GM21723 (cell line): ENCODE data around the gene CIT.

Experiments used
- ATAC-seq: cut with Tn5 transposase; IDR thresholded peaks from one replicate; pipeline ENCODE4 v1.9.1; 2021; ENCODE audit warnings: mild to moderate bottlenecking, moderate library complexity; ENCODE audit not compliant: unreplicated experiment

CIT gene

DNA sequence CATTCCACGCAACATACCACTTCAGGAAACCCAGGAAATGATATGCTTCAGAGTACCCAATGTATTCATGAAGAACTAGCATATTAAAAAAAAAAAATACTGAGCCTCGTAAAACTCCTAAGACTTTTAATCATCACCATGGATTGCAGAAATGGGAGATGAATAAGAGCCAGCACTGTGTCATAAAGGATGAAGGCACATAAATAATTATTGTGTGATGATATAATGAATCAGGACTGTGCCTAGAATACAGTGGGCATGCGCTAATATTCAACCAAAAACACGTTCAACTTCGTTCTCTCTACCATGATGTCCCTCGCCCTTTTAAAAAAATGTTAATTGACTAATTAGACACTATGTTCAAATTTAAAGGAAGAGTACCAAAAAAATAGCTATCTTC lies 68.7 kb downstream of the CIT start:
- ATAC-seq, result no peak

DNA sequence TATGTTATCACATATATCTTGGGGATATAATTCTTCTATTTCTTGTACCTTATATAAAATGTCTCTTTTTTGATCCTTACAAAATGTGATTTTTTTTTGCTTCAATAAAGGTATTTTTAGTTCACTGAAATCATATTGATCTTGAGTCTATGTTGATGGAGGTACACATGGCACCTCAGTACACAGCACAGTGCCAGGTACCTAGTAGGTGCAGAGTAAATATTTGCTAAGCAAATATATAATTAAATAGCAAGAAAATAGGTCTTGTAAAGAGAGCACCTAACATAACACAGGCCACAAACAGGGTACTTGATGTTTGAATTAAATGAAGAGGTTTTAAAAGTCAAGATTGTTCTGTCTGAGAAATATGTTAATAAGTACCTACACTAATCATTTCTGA lies 69.7 kb downstream of the CIT start:
- ATAC-seq, result no peak

DNA sequence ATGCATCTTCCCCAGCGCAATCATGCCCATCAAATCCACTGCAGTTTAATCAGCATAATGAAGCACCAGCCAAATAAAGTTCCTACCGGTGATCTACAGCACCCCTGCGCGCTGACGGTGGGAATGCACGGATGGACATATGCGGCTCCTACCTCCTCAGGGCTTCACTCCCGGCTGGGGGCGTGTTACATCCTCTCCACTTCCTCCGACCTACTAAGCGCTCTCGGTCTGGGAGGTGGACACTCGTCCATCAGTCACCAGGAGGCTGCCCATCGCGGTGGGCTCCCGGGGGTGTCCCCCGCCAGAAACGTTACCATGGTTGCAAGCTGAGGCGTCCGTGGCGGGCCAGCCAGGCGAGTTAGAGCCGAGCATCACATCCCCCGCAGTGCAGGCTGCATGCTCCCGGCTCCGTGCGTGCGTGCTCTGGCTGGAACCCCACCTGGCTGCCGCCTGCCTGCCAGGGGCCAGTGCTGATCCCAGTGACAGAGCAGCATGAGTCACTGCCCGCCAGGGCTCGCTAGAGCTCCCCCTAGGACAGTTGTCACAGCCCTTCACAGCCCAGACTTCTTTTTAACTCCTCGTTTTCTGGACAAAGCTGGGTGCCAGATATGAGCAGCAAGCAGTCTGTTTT lies 73.0 kb downstream of the CIT start:
- ATAC-seq, result no peak

DNA sequence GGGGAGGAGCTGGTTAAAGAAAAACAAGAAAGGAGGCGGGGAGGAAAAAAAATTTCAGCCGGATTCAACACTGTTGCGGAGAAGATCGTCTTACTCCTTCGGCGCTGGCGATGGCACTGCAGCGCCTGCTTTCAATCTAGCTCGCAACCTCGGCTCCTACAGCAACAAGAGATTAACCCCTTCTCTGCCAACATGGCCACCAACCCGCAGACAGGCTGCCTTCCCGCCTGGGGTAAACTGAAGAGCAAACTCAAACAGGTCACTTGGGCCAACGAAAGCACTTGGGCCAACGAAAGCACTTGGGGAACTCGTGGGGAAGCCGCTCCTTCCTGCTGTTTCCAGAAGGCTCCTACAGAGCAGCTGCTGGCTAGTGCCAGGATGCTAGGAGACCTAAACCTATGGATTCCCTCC lies 73.7 kb downstream of the CIT start:
- ATAC-seq, result no peak

DNA sequence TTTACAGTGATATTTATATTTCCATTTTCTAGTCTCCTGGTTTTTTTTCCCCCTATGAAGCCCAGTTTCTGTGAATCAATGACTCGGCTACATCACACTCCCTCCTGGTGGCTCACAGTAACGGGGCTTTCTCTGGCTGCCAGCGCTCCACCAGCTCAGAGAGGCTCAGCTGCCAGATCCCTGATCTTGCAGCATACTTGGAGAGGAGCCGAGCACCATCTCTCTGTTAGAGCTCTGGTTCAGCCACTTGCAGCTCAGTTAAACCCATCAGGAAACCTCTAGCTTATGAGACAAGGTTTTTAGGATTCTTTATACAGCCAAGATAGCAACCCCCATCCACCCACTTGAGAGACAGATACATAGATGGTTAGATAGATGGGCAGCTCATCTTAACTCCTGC lies 74.6 kb downstream of the CIT start:
- ATAC-seq, result no peak

DNA sequence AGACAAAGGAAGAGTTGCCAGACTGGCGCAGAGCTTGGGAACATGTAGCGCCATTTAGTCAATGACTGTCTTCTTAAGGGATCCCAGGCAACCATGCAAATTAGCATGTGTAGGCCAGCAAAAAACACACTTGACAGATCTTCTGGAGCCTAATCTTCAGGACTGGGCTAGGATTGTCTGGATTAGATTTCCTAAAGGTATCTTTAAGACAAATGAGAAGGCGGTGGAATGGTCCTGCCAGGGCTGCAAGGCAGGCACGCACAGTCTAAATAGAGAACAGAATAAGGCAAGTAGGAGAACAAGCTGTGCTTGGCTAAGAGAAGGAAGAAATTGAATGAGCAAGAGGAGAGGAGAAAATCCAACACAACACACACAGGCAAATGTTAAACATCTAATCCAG lies 80.0 kb downstream of the CIT start:
- no peak for ATAC-seq

DNA sequence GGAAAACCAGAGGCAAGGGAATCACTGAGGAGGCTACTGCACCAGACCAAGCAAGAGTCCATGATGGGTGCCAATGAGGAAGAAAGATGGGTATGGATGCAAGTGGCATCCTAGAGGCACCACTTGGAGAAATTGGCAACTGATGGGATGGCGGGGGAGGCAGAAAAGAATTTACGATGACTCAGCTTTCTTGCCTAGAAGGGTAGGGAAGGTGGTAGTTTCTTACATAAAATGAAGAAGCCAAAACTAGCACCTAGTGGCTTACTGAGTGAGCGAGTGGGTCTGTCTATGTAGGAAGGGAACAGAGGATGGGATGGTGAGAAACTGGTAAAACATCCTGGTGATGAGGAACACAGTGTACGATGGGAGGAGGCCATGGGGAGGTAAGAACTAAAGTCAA lies 80.8 kb downstream of the CIT start:
- no peak for ATAC-seq

DNA sequence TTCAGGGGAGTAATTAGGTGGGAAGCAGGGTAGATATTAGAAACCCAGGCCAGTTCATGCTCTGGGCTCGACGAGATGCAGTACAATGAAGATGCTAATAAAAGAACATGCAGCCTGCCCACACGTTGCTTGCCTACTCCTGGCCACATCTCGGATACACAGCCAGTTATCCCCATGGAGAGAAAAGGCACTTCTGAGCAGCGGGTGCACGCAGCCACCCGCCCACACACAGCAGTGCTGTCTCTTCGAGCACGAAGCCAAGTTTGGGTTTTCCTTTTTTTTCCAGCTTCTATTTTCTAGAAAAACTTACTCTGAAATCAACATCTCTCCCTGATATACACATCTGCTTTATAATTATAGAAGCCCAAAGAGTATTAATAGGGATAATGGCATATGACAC lies 85.7 kb downstream of the CIT start:
- no peak for ATAC-seq

DNA sequence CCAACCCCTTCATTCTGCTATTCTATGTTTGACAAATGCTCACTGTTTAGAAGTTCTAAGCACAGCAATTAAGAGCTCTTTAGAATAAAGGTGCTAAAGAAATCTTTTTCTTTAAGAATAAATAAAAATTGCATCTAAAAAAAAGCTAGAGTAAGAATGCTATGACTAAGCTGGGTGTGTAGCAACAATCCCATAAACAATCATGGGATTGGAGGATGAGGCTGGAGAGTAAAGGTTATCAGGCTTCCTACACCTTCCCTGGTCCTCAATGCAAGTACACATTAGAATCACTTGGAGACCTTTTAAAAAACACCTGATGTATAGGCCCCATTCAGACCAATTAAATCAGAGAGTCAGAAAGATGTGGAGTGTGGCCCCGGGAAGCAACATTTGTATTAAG lies 88.3 kb downstream of the CIT start:
- no peak for ATAC-seq

DNA sequence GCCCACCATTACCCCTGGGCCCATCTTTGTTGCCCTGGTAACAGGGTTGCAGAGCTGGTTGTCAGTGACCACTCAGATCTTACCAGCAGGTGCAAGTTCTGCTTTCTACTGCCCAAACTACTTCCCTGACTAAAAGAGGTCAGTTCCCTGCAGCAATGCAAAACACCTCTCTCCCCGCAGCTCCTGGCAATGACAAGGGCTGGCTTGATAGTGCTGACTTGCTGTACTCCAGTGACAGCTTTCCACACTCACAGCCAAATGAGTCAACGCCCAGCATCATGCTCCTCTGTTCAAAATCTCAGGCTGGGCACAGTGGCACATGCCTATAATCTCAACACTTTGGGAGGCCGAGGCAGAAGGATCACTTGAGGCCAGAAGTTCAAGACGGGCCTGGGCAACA lies 90.6 kb downstream of the CIT start:
- ATAC-seq, result no peak

DNA sequence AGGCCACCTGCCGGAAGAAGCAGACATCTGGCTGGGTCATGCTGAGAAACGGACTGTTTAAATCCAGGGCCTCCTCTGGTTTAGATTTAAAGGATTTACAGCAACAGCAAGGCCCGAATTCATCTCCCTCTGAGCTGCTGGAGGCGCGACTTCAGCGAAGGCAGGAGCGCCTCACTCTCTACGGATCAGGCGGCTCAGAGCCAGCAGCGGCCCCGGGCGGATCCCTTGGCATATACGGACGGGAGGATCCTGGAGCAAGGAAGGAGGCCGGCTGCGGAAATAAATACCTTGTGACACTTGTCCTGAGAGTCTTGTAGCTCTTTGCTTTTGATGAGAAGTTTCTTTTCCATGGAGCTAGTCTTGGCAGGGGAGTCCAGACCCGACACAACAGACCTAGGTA lies 92.4 kb downstream of the CIT start:
- no peak for ATAC-seq

DNA sequence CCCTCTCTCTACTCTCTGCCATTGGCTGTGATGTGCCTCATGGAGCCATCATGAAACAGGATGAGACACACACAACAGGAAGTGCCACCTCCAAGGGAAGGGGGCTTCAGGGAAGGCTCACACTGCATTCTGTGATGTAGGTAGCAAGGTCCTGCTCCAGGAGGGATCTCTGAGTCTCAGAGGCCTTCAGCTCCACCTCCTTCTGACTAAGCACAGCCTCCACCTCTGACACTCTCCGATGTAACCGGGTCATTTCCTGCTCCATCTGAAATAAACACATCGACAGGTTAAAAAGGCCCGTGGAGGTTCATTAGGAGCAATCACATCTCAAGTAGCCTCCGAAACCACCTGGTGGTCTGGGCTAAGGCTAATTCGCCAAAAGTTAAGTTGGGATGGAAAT lies 93.3 kb downstream of the CIT start:
- ATAC-seq, result no peak

DNA sequence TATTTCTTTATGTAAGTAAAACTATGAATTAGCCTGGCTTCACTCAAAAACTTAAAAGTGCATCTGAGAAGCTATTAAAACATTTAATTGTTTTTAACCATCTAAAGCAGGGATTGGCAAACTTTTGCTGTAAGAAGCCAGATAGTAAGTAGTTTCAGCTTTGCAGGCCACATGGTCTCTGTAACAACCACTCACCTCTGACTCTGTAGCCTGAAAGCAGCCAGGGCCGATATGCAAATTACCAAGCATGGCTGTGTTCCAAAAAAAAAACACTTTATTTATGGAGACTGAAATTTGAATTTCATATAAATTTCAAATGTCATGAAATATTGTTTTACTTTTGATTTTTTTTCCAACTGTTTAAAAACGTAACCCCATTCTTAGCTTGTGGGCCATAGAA lies 95.3 kb downstream of the CIT start:
- no peak for ATAC-seq

DNA sequence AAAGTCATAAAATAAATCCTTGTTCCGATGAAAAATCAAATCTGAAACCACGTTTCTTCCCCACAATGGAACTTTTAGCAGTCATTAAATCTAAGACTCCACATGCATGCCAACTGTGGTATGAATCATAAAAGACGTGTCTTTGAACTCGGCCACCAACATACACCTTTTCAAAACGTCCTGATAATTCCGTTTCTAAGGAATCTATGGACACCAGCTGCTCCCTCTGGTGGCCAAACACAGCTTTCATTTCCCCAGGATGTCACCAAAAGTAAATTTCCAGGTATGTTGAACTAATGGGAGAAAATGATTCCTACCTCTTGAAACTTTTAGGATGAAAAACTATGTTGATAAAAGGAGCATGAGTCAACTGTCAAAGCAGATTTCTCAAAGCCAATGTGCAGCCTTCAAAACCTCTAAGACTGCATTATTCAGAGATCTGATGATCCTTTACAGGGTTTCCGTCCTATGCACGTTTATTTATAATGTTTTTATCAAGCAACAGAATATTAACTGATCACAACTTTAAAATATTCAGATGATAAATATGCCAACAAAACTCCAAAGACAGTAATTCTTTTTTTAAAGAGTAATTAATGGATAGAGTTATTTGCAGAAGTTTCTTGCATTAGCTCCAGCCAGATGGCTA lies 96.2 kb downstream of the CIT start:
- no peak for ATAC-seq

DNA sequence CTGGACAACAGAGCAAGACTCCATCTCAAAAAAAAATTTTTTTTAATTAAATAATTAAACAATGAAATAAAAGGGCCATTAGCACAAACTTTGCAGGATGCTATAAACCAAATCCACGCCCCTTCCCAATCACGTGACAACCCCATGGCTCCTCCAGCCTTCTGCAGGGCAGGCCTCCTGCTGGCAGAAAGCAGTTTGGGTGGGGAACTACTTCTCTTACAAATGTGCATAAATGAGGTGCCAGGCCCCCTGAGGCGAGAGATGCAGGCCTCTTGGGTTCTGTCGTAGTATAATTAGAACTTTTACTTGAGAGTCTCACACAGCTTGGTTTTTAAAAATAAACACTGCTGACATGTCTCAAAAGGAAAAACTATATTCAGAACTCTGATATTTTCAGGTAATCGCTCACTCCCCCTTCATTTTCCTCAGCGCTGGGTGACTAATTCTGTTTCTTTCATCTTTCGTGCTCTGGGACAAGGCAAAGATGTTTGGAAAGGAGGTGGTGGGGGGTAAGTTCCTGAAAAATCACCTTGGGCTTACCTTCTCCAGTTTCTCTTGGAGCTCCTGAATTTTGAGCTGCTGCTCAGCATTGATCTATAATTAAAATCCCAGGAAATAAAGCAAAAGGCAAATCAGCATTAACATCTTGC lies 101.7 kb downstream of the CIT start:
- no peak for ATAC-seq

DNA sequence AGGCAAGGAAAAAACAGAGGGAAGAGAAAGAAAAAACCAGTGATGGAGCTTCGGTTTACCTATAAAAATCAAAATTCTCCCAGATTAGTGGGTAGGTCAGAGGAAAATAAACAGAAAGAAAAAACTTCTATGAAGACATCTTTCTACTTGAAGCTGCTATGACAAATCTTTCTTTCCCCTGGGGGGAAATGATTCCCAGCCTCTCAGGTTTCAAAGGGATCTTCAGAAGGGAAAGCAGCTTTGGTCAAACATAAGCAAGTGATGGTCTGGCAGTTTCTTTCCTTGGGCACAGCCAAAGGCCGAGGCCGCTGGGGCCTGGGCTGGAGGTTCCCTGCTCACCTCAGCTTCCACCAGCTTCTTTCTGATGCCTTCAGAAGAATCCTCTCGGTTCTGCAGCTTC lies 104.7 kb downstream of the CIT start:
- ATAC-seq, result no peak

DNA sequence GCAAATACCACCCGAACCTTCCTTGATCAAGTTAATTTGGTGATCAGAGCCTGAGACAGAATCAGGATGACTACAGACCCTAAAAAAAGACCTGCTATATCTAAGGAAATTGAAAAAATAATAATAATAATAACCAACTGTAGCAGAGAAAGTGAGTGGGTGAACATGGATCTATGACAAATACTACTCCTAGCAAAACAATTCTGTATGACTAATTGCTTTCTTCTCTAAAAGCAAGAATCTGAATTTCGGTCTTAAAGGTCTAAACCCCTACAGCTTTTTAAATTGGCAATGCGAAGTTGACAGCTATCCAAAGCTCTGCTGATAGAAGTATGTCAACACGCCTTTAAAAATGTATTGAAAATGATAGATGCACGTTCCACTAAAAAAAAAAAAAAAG lies 107.0 kb downstream of the CIT start:
- no peak for ATAC-seq

DNA sequence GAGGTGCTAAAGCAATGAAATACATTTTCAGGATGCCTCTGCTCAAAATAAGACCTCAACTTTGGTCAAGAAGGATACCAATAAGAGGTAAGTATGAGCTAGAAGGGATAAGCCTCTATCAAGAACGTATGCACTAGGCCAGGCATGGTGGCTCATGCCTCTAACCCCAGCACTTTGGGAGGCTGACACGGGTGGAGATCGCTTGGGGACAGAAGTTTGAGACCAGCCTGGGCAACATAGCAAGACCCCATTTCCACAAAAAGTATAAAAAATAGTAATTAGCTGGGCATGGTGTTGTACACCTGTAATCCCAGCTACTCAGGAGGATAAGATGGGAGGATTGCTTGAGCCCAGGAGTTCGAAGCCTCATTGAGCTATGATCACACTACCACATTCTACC lies 114.5 kb downstream of the CIT start:
- no peak for ATAC-seq

DNA sequence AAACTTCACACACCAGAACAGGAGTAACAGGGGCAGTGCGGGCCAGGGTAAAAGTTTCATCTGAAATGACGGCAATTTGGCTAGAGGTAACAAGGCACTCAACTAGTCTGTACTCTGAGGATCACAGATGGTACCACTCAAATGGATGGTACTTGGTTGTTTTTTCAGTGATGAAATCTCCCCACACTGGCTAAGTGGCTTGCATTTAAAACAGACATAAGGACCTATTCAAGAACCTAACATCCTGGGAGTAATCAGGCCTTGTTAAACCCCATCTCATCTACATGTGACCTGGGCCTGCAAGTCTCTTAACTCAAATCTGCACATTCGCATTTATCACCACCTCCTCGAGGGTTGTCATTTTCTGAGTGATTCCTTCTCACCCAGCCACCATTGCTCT lies 118.4 kb downstream of the CIT start:
- no peak for ATAC-seq

DNA sequence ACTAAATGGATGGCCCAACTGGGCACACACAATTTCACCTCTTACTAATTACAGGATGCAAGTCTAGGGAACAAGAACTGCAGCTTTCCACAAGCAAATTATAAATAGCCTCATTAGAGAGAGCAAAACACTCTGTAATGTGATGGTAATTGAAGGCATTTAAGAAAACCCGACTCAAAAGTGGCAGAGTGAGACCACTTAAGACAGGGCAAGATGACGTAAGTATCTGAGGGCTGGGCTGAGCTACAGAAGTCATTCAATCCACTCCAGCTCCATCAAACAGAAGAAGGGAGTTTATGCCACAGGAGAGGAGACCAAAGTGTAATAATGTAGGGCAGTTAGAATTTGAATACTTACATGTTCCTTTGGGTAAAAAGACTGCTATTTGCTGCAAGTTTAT lies 118.9 kb downstream of the CIT start:
- no peak for ATAC-seq

DNA sequence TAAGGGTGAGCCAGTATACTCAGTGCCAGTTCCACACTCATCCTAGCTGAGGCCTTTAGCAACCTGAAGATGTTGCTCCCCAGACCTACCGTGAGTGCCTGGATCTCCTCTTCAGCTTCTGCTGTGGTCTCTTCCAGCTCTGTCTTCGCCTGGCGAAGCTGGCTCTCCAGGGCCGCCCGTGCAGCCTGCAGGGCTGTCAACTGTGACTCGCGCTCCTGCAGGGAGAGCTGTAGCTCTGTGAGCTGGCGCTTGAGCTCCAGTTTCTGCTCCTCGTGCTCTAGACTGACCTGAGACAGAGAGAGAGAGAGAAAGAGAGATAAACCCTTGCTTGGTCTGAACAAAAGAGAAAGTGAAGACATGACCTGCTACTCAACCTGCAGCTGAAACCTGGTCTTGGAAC lies 125.2 kb downstream of the CIT start:
- ATAC-seq, result no peak

DNA sequence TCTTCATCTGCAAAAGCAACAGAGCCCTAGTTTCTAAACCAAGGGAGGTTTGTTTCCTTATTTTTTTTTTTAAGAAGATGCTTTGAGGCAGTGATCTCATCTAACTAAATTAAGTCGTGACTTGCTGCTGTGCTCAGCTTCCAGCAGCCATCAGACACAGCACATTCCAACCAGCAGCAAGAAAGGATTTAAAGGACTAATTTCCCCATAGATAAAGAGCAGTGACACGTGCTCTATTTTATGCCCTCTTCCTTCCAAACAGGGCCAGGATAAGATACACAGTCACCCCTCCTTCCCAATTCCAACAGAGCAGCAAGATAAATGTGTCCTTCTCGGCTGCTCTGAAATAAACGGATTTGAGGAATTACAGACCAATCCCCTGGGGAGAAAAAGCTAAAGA lies 127.5 kb downstream of the CIT start:
- ATAC-seq, result no peak

DNA sequence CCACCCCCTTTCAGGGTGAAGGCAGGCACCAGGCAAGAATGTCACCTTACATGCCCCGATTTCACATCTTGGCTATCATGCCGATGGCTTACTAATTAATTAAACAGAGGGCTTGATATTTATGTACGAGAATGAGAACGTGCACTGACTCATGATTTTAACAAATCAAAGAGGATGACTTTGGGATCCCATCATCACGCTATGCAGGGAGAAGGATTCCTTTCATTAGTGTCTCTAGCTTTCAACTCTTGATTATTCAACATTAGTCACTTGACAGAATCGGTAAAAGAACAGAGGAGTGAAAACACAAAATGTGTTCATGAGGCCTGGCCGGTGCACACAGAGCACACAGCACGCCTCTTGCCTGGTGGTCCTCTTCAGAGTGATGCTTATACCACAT lies 128.6 kb downstream of the CIT start:
- ATAC-seq, result no peak
